SK-N-MC (cell line): ENCODE data around the gene GJA4.

Source experiments
- EZH2 ChIP-seq: fragments of 200-600 bp; sonication (generic); IDR thresholded peaks from one replicate; pipeline ENCODE4 v1.6.1; 2017; ENCODE audit warnings: antibody characterized with exemption
- FOXP2 ChIP-seq: optimal IDR thresholded peaks from 2 replicates; pipeline ENCODE3; 2011; ENCODE audit warnings: mild to moderate bottlenecking, moderate library complexity; ENCODE audit not compliant: insufficient read depth; ENCODE audit errors: extremely low read length, control extremely low read depth

DNA sequence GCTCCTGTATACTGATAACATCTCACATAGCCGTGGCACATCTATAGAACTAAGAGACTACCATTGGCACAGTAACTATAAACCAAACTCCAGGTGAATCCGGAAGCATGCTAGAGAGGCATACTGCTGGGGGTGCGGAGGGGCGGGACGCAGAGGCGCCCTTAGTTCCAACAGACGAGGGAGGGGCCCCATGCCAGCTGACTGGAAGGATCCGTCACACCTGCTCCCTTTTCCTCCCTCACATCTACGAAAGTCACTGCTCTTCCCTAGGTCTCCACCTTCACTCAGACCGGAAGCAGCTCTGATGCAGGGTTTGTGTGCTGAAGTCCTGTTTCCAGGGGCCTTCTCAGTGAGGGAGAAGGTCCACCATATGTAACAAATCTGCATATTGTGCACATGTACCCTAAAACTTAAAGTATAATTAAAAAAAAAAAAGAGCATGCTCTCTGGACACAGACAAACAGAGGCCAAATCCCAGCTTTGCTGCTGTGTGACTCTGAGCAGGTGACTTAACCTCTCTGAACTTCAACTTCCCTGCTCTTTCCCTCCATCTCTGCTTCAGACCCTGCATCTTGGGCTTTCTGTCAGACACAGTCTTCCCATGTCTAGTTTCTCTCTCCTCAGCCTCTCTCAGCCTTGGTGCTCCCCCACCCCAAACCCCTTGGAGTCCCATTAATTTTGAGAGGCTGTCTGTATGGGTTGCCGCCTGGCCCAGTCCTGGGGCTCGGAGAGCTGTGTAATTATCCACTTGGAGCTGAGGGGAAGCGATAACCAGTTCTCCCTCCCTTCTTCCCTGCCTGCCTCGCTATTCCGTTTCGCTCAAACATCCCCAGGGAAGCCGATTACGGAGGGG lies 45.8 kb upstream of the GJA4 start:
- TF ChIP-seq EZH2 (no peak), FOXP2 (no peak)
